Natural killer cell (primary cell): ENCODE results near the gene SSBP4. TPM values are rescaled to one million over a fixed set of nuclear protein-coding genes. Genes with fewer than 3 reads are reported as not detected.

Experiments used
- ATAC-seq, 3 donors: fragments of 150-1000 bp in 2 of 3; fragments of 200-7000 bp in 1 of 3; cut with Tn5 transposase; 1 replicate in 1 of 3; 2 replicates in 2 of 3; pipeline ENCODE4 v1.10.0; 2021; ENCODE audit warnings: mild to moderate bottlenecking in 2 of 3, moderate library complexity in 2 of 3
- DNase-seq, 2 donors: peaks; one replicate each; pipeline versions ENCODE4 v3.0.0 to v3.0.0-alpha.2; 2013 to 2021; ENCODE audit warnings: mixed read lengths in 1 of 2
- H3K27ac ChIP-seq: one replicate; pipeline ENCODE4 v1.5.1; 2013; ENCODE audit warnings: mild to moderate bottlenecking, low read length
- H3K27me3 ChIP-seq: one replicate; pipeline ENCODE4 v1.6.1; 2013; ENCODE audit warnings: low read length; ENCODE audit not compliant: control insufficient read depth, insufficient read depth
- H3K36me3 ChIP-seq: one replicate; pipeline ENCODE4 v1.6.1; 2013; ENCODE audit warnings: low read length; ENCODE audit not compliant: control insufficient read depth, insufficient read depth
- H3K4me1 ChIP-seq: one replicate; pipeline ENCODE4 v1.6.1; 2013; ENCODE audit warnings: low read length; ENCODE audit not compliant: control insufficient read depth, insufficient read depth
- H3K4me3 ChIP-seq: one replicate; pipeline ENCODE4 v1.5.1; 2013; ENCODE audit warnings: low read length
- H3K9me3 ChIP-seq: one replicate; pipeline ENCODE4 v1.6.1; 2013; ENCODE audit warnings: low read length; ENCODE audit not compliant: control insufficient read depth, insufficient read depth
- H3K27ac Mint-ChIP-seq, 2 donors: one replicate each; pipeline ENCODE4 v1.8.0; 2022; ENCODE audit warnings: mild to moderate bottlenecking in 2 of 2, mixed read lengths in 2 of 2, moderate library complexity in 1 of 2
- H3K27me3 Mint-ChIP-seq, 2 donors: one replicate each; pipeline ENCODE4 v1.8.0; 2022; ENCODE audit warnings: low read depth in 2 of 2, mixed read lengths in 2 of 2
- H3K36me3 Mint-ChIP-seq: one replicate; pipeline ENCODE4 v1.8.0; 2022; ENCODE audit warnings: mixed read lengths
- H3K4me1 Mint-ChIP-seq, 2 donors: one replicate each; pipeline ENCODE4 v1.8.0; 2022; ENCODE audit warnings: mixed read lengths in 2 of 2
- H3K4me3 Mint-ChIP-seq: one replicate; pipeline ENCODE4 v1.8.0; 2022; ENCODE audit warnings: mild to moderate bottlenecking, moderate library complexity, mixed read lengths
- H3K9me3 Mint-ChIP-seq, 2 donors: one replicate each; pipeline ENCODE4 v1.8.0; 2022; ENCODE audit warnings: mixed read lengths in 2 of 2
- WGBS: methylation state at CpG from one replicate; pipeline ENCODE4 v1.1.7; 2013; ENCODE audit warnings: missing lambda C conversion rate; ENCODE audit not compliant: insufficient coverage; 5-methylcytosine and 5-hydroxymethylcytosine counted together
- intact Hi-C: fragments of 100-400 bp; cut with micrococcal nuclease; formaldehyde crosslinking; loops from one replicate; pipeline ENCODE4 v1.14.2; 2022
- total RNA-seq, 4 donors: library from RNA; stranded (reverse); fragments of 120-200 nt in 1 of 4; gene quantifications; one replicate each; pipeline versions ENCODE4 v1.2.3 to v1.2.4, GENCODE V29; 2013 to 2022
- TF ChIP-seq, protein P1 (sequence below): fragments of 200-600 bp; IDR thresholded peaks from one replicate; pipeline ENCODE4 v1.8.0; 2022; ENCODE audit warnings: antibody characterized with exemption

SSBP4 gene
- total RNA-seq, 3 donors from 2014 or later (not counting 1 experiment from before 2014, with no cell fraction given), result 137 to 169 (median 158) TPM

DNA sequence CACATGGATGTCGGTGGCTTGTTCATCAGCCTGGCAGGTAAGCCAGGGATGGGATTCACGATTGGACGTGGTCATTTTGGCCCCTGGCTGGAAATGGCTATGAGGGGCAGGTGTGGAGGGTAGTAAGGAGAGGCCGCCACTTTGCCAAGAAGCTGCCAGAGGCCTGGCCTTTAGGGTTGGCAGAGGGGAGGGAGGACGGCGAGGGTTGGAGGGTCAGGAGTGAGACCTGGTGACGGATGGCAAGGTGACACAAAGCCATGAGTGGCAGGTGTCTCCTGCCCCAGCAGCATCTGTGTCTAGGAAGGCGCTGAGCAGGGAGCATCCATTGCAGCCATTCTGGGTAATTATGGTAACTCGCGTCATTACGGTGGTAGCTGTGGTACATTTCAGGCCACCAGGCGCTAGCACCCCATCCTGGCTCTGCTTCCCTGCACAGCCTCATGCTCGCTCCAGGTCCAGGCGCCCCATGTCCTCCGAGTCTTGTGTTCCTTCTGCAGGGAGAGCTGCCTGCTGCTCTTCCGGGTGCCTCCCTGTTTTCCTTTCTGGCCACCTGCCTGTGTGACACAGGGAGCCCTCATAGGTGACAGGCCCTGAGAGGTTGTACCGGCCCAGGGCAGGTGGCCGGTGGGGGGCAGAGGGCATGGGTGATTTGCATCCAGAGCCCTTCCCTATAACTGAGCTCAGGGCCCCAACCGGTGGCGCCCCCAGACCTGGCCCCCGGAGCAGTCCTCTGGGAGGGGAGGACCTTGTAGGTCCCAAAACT is 4.2 kb downstream of the SSBP4 start:
- H3K9me3 Mint-ChIP-seq, result no peaks in the 10 kb centered on the region
- H3K36me3 ChIP-seq, result peaks cover 3% of the 10 kb centered on the region
- no peak overlapping the region for H3K27ac ChIP-seq
- H3K4me1 ChIP-seq, result peaks cover 83% of the 10 kb centered on the region
- H3K4me1 Mint-ChIP-seq, result peaks cover 53 to 74% of the 10 kb centered on the region in 2 donors
- 87% methylated on average over 21 of the region's 21 CpGs for WGBS
- H3K27me3 Mint-ChIP-seq, result no peaks in the 10 kb centered on the region
- TF ChIP-seq, protein P1, sequence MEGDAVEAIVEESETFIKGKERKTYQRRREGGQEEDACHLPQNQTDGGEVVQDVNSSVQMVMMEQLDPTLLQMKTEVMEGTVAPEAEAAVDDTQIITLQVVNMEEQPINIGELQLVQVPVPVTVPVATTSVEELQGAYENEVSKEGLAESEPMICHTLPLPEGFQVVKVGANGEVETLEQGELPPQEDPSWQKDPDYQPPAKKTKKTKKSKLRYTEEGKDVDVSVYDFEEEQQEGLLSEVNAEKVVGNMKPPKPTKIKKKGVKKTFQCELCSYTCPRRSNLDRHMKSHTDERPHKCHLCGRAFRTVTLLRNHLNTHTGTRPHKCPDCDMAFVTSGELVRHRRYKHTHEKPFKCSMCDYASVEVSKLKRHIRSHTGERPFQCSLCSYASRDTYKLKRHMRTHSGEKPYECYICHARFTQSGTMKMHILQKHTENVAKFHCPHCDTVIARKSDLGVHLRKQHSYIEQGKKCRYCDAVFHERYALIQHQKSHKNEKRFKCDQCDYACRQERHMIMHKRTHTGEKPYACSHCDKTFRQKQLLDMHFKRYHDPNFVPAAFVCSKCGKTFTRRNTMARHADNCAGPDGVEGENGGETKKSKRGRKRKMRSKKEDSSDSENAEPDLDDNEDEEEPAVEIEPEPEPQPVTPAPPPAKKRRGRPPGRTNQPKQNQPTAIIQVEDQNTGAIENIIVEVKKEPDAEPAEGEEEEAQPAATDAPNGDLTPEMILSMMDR, result no peak
- DNase-seq (peak in 1 of 2 donors; percentile 18), ATAC-seq (no peak)
- peak overlapping the region; percentile 86 to 97 for H3K27ac Mint-ChIP-seq
- no peaks in the 10 kb centered on the region for H3K9me3 ChIP-seq
- no peaks in the 10 kb centered on the region for H3K27me3 ChIP-seq
- peak overlapping the region; percentile 91 for H3K4me3 Mint-ChIP-seq
- intact Hi-C loops, result no loop called here
- H3K4me3 ChIP-seq, result no peak overlapping the region
- no peaks in the 10 kb centered on the region for H3K36me3 Mint-ChIP-seq

DNA sequence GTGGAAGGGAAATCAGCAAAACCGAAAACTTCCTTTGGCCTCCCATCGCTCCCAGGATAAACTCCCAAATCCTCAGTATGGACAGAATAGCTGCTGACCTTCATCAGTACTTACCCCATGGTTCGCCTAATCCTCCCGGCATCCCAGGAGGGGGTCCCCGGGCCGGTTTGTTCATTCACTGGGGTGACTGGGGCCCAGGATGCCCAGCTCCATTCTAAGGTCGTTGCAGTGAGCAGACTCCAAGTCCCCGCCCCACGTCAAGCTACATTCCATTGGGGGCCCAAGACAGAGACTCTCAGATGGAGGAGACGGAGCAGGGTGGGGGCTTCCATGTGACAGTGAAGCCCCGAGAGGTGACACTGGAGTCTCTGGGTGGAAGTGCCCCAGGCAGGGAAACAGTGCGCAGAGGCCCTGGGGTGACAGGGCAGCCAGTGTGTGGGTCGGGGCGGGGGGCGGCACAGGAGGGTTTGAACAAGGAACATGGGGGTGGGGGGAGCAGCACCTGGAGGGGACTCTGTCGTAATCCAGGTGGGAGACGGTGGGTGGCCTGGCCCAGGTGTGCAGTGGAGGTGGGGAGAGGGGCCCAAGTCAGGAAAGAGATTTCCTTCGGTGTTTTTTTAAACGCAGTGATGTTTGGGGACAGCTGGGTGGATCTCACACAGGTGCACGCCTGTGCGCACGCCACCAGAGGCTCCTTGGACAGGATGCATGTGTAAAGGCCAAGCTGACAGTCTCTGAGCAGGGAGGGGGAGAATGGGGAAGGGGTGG is 5.1 kb downstream of the SSBP4 start:
- H3K27ac ChIP-seq, result no peak overlapping the region
- H3K4me1 ChIP-seq, result peaks cover 83% of the 10 kb centered on the region
- TF ChIP-seq, protein P1, result no peak
- intact Hi-C loops, result no loop called here
- no peaks in the 10 kb centered on the region for H3K27me3 ChIP-seq
- ATAC-seq (no peak), DNase-seq (peak in 1 of 2 donors; percentile 14)
- Mint-ChIP-seq H3K36me3 (no peaks in the 10 kb centered on the region), H3K4me3 (peak overlapping the region; percentile 60), H3K27me3 (no peaks in the 10 kb centered on the region), H3K9me3 (no peaks in the 10 kb centered on the region), H3K27ac (peak overlapping the region; percentile 29 to 97), H3K4me1 (peaks cover 48 to 69% of the 10 kb centered on the region in 2 donors)
- H3K36me3 ChIP-seq, result peaks cover 3% of the 10 kb centered on the region
- no peak overlapping the region for H3K4me3 ChIP-seq
- 81% methylated on average over 22 of the region's 22 CpGs for WGBS
- no peaks in the 10 kb centered on the region for H3K9me3 ChIP-seq

DNA sequence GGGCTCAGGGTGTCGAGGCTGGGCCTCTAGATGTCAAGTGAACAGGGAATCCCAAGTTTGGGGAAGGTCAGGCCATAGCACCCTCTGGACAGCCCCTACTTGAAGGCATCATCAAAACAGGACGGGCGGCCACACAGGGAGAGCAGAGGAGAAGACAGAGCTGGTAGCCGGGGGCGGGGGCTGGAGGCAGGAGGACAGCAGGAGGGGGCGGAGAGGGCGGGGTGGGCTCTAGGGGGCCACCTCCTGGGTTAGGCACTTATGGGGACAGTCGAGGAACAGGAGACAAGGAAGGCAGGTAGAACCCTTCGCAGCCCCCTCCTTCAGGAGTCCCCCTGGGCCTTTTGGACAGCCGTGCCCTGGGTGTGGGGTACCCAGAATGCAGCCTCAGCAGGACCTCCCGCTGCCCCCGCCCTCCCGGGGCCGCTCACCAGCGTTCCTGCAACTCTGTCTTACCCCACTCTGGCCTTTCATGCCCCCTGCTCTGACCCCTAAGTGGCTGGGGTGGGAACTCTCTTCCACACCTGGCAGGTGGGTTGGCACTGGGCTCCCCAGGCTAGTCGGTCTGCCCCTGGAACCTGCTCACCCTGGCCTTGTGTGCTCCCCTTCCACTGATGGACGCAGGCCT is 5.8 kb downstream of the SSBP4 start:
- Histone ChIP-seq H3K4me3 (no peak overlapping the region), H3K4me1 (peaks cover 88% of the 10 kb centered on the region)

More for the DNA sequence above, 5.8 kb downstream of the SSBP4 start:
- DNase-seq (no peak), ATAC-seq (no peak)
- 86% methylated on average over 15 of the region's 17 CpGs for WGBS
- no peaks in the 10 kb centered on the region for H3K9me3 ChIP-seq
- no peak overlapping the region for H3K4me3 Mint-ChIP-seq
- no peaks in the 10 kb centered on the region for H3K27me3 Mint-ChIP-seq
- H3K36me3 ChIP-seq, result peaks cover 3% of the 10 kb centered on the region
- intact Hi-C loops, result no loop called here
- peak overlapping the region in 1 of 2 donors; percentile 97 for H3K27ac Mint-ChIP-seq
- no peaks in the 10 kb centered on the region for H3K36me3 Mint-ChIP-seq
- no peak overlapping the region for H3K27ac ChIP-seq
- H3K4me1 Mint-ChIP-seq, result peaks cover 47 to 73% of the 10 kb centered on the region in 2 donors
- H3K27me3 ChIP-seq, result no peaks in the 10 kb centered on the region
- no peaks in the 10 kb centered on the region for H3K9me3 Mint-ChIP-seq
- TF ChIP-seq, protein P1, result no peak
